Left ventricle myocardium inferior (tissue), 1 donor: ENCODE data around the gene CUX1. TPM values are rescaled to one million over a fixed set of nuclear protein-coding genes. Genes with fewer than 3 reads are reported as not detected.
A peak's percentile ranks its signal among the peaks of the same experiment; 100 is the strongest.

Experiments
- DNase-seq: peaks from one replicate; pipeline ENCODE4 v3.0.0-alpha.2; 2020
- H3K27ac ChIP-seq: fragments of 200-600 bp; replicated peaks from 2 replicates; pipeline ENCODE4 v1.8.0; 2021
- H3K27me3 ChIP-seq: fragments of 200-600 bp; 2 replicates; pipeline ENCODE4 v1.8.0; 2021; ENCODE audit warnings: low read depth
- H3K36me3 ChIP-seq: fragments of 200-600 bp; 2 replicates; pipeline ENCODE4 v1.8.0; 2021
- H3K4me1 ChIP-seq: fragments of 200-600 bp; 2 replicates; pipeline ENCODE4 v1.8.0; 2021
- H3K4me3 ChIP-seq: fragments of 200-600 bp; 2 replicates; pipeline ENCODE4 v1.8.0; 2021; ENCODE audit warnings: mild to moderate bottlenecking, moderate library complexity
- H3K9me3 ChIP-seq: fragments of 200-600 bp; replicated peaks from 2 replicates; pipeline ENCODE4 v1.8.0; 2021
- CTCF ChIP-seq: fragments of 200-600 bp; IDR thresholded peaks from 2 replicates; pipeline ENCODE4 v1.8.0; 2021; ENCODE audit warnings: antibody characterized with exemption, mild to moderate bottlenecking, borderline replicate concordance
- intact Hi-C: fragments of 100-400 bp; cut with micrococcal nuclease; formaldehyde crosslinking; loops from one replicate; pipeline ENCODE4 v1.11.0; 2022
- long read RNA-seq: library from polyadenylated mRNA; unstranded; transcript quantifications from one replicate; pipeline ENCODE4 v2.0.0, GENCODE V29; 2021
- total RNA-seq: library from RNA; stranded (reverse); fragmentation: NEBNext Ultra II Directional; extraction: Animal tissue kit (Norgen Biotek cat#: 25700); gene quantifications from one replicate; pipeline ENCODE4 v1.2.1, GENCODE V29; 2021
- donor health status: DM: no; HTN: yes; CAD: no; lungs with severe emphysema.

The CUX1 gene
- total RNA-seq: 125 TPM
- long read RNA-seq, full-length matches to known transcripts: 92 of 178 reads
- long read RNA-seq, partial matches to known transcripts: 37 of 178 reads
- long read RNA-seq, other reads (novel, unspliced or antisense): 49 of 178 reads

- Histone ChIP-seq H3K27ac (peak within 1 kb of the TSS; percentile 75), H3K36me3 (no peaks in the 10 kb centered on the region), H3K4me3 (peak within 1 kb of the TSS; percentile 92), H3K27me3 (no peaks in the 10 kb centered on the region), H3K9me3 (no peaks in the 10 kb centered on the region), H3K4me1 (peaks cover 67% of the 10 kb centered on the region)
- intact Hi-C loops: loop anchor here (5.0 kb wide), 1 partner anchor 40 kb away; no protein-coding TSS in a partner anchor
- TF ChIP-seq CTCF: no peak
- DNase-seq: no peak
Measured at GRCh38 chr7:101817471-101818286, at the start of gene CUX1. CUX1 (plus strand) TSS chr7:101817626; CDS start chr7:101817640, 14 bp downstream.

GRCh38 chr7:101768280-101768679 is 49.1 kb upstream of the CUX1 start:
- Histone ChIP-seq H3K9me3 (no peaks in the 10 kb centered on the region), H3K36me3 (no peaks in the 10 kb centered on the region), H3K4me1 (no peaks in the 10 kb centered on the region), H3K4me3 (no peak overlapping the region), H3K27me3 (peaks cover 29% of the 10 kb centered on the region), H3K27ac (no peak overlapping the region)
- no peak for TF ChIP-seq CTCF
- no peak for DNase-seq
- intact Hi-C loops: no loop called here

GRCh38 chr7:101770466-101770865 is 47.0 kb upstream of the CUX1 start:
- H3K9me3 ChIP-seq: no peaks in the 10 kb centered on the region
- H3K27ac ChIP-seq: no peak overlapping the region
- H3K4me1 ChIP-seq: no peaks in the 10 kb centered on the region
- TF ChIP-seq CTCF: no peak
- peaks cover 41% of the 10 kb centered on the region for H3K27me3 ChIP-seq
- H3K36me3 ChIP-seq: no peaks in the 10 kb centered on the region
- DNase-seq: no peak
- intact Hi-C loops: no loop called here
- no peak overlapping the region for H3K4me3 ChIP-seq

GRCh38 chr7:101772508-101773211 is 44.8 kb upstream of the CUX1 start:
- no peak overlapping the region for H3K4me3 ChIP-seq
- no peak for DNase-seq
- peaks cover 57% of the 10 kb centered on the region for H3K27me3 ChIP-seq
- TF ChIP-seq CTCF: no peak
- no peak overlapping the region for H3K27ac ChIP-seq
- no peaks in the 10 kb centered on the region for H3K9me3 ChIP-seq
- H3K4me1 ChIP-seq: no peaks in the 10 kb centered on the region
- H3K36me3 ChIP-seq: no peaks in the 10 kb centered on the region
- intact Hi-C loops: no loop called here

GRCh38 chr7:101775181-101775580 is 42.2 kb upstream of the CUX1 start:
- no peaks in the 10 kb centered on the region for H3K9me3 ChIP-seq
- H3K27ac ChIP-seq: no peak overlapping the region
- TF ChIP-seq CTCF: no peak
- H3K4me3 ChIP-seq: no peak overlapping the region
- no peak for DNase-seq
- H3K36me3 ChIP-seq: no peaks in the 10 kb centered on the region
- H3K27me3 ChIP-seq: peaks cover 67% of the 10 kb centered on the region
- intact Hi-C loops: no loop called here
- H3K4me1 ChIP-seq: no peaks in the 10 kb centered on the region
